Measurements from ENCODE around the gene CSRP1.

CSRP1 gene

GRCh38 chr1:201542309-201543035 is 35.5 kb upstream of the CSRP1 start:
- Histone ChIP-seq H3K9me3 (no peaks in the 10 kb centered on the region), H3K27me3 (ENCODE audit: low read depth) (peaks cover 18% of the 10 kb centered on the region), H3K36me3 (replicated peaks) (no peaks in the 10 kb centered on the region), H3K4me3 (no peak overlapping the region), H3K4me1 (0 out of 2 replicates have a peak, but pooled peaks cover 6% of the 10 kb centered on the region)
- in situ Hi-C loops (cut with MboI; ENCODE audit: low sequenced_read_pairs) = no loop called here
- no peak for DNase-seq (ENCODE audit: low spot score in 2 of 2)

DNA sequence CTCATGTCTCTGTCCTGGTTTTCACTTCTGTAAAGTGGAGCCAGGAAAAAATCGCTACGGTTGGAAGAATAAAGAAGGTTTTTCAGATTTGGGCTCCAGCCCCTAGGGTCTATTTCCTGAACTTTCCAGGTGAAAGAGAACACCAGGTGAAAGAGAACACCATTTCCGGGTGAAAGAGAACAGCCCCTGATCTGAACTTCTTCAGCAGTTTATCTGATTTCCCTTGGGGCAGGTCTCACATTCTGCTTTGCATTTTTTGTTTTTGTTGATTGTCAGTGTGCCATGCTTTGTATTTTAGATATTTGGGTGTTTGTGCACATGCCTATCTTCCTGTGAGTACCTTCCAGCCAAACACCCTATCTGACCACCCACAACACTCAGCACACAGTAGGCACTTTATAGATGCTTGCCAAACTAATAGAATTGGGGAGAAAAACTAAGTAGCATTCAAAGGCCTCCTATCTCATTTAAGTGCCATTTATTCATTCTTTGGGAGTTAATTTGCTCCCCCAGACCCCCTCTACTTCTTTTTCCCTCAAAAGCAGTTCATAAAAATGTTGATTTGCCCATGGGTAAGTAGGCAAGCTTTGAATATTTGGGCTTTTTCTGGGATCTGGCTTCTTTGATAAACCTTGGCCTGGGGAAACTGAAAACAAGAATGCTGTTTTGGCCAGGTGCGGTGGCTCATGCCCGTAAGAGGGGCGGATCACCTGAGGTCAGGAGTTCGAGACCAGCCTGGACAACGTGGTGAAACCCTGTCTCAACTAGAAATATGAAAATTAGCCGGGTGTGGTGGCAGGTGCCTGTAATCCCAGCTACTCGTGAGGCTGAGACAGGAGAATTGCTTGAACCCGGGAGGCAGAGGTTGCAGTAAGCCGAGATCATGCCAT is 34.2 kb upstream of the CSRP1 start:
- in situ Hi-C loops (cut with MboI; ENCODE audit: low sequenced_read_pairs) = no loop called here
- DNase-seq (ENCODE audit: low spot score in 2 of 2) = no peak
- H3K27me3 ChIP-seq (ENCODE audit: low read depth) = peaks cover 20% of the 10 kb centered on the region

GRCh38 chr1:201539561-201540431 is 32.9 kb upstream of the CSRP1 start:
- H3K9me3 ChIP-seq = no peaks in the 10 kb centered on the region
- peak overlapping the region; percentile 35 for H3K4me3 ChIP-seq
- in situ Hi-C loops (cut with MboI; ENCODE audit: low sequenced_read_pairs) = no loop called here
- peaks cover 20% of the 10 kb centered on the region for H3K27me3 ChIP-seq (ENCODE audit: low read depth)
- no peaks in the 10 kb centered on the region for H3K36me3 ChIP-seq (replicated peaks)
- DNase-seq (ENCODE audit: low spot score in 2 of 2) = peak in 1 of 2 experiments; percentile 39
- 0 out of 2 replicates have a peak, but pooled peaks cover 6% of the 10 kb centered on the region for H3K4me1 ChIP-seq

More for the DNA sequence above, 34.2 kb upstream of the CSRP1 start:
- Histone ChIP-seq H3K9me3 (no peaks in the 10 kb centered on the region), H3K4me1 (0 out of 2 replicates have a peak, but pooled peaks cover 6% of the 10 kb centered on the region), H3K36me3 (replicated peaks) (no peaks in the 10 kb centered on the region), H3K4me3 (no peak overlapping the region)

DNA sequence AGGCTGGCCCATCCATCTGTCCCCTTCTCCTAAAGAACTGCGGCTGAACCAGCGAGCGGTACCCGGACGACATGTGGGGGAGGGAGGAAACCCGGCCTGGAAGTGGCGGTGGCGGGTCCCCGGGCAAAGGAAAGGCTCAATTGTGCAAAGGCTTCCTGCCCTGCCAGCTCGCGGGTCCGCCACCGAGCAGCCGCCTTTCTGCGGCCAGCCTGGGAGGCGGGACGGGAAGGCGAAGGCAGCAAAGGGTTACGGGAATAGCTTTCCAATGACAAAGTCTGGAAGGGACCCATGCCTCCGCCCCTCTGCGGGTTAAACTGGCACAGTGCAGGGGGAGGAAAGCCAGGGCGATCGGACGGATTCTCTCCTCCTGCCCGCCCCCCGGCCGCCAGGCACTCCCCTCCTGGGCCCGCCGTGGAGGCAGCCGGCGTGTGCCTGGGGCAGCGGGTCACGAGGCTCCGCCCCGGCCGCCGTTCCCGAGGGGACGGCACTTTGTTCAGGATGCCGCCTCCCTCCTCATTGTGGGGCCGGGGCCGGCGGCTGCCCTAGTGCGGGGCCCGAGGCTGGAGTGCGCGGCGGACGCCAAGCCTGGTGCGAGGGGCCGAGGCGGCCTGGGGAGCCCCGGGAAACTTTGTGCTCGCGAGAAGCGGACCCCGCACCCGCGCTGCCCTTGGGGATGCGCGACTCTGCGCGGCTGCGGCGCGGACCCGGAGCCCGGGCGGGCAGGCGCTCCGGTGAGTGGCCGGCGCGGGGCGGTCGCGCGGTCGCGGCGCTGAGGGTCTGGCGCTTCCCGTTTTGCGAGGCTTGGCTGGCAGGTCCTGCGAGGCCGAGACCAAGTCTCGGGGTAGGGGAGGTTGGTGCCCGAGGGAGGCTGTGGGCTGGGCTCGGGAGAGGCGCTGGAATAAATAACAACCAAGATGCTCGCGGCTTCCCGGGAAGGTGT is 32.0 kb upstream of the CSRP1 start, which contains the start of gene NAV1:
Gene NAV1 (plus strand): TSS at position 516 of the 940 bp plus-strand sequence. CDS start 83,758 bp downstream, outside the sequence.
- no peaks in the 10 kb centered on the region for H3K9me3 ChIP-seq
- H3K4me3 ChIP-seq = peak within 1 kb of the TSS; percentile 35
- 0 out of 2 replicates have a peak, but pooled peaks cover 6% of the 10 kb centered on the region for H3K4me1 ChIP-seq
- H3K36me3 ChIP-seq (replicated peaks) = no peaks in the 10 kb centered on the region
- peaks cover 20% of the 10 kb centered on the region for H3K27me3 ChIP-seq (ENCODE audit: low read depth)
- DNase-seq (ENCODE audit: low spot score in 2 of 2) = peak in 1 of 2 experiments; percentile 69
- in situ Hi-C loops (cut with MboI; ENCODE audit: low sequenced_read_pairs) = no loop called here

GRCh38 chr1:201537891-201538611 is 31.1 kb upstream of the CSRP1 start:
- in situ Hi-C loops (cut with MboI; ENCODE audit: low sequenced_read_pairs) = no loop called here
- no peaks in the 10 kb centered on the region for H3K9me3 ChIP-seq
- no peaks in the 10 kb centered on the region for H3K36me3 ChIP-seq (replicated peaks)
- peaks cover 20% of the 10 kb centered on the region for H3K27me3 ChIP-seq (ENCODE audit: low read depth)
- H3K4me1 ChIP-seq = 0 out of 2 replicates have a peak, but pooled peaks cover 6% of the 10 kb centered on the region
- DNase-seq (ENCODE audit: low spot score in 2 of 2) = no peak
- peak overlapping the region; percentile 35 for H3K4me3 ChIP-seq

GRCh38 chr1:201537467-201537866 is 30.5 kb upstream of the CSRP1 start:
- 0 out of 2 replicates have a peak, but pooled peaks cover 6% of the 10 kb centered on the region for H3K4me1 ChIP-seq
- H3K27me3 ChIP-seq (ENCODE audit: low read depth) = peaks cover 20% of the 10 kb centered on the region
- no peak overlapping the region for H3K4me3 ChIP-seq

GRCh38 chr1:201537028-201537427 is 30.1 kb upstream of the CSRP1 start:
- Histone ChIP-seq H3K4me3 (no peak overlapping the region), H3K9me3 (no peaks in the 10 kb centered on the region), H3K4me1 (peaks cover 6% of the 10 kb centered on the region; the same call in 1 of the 2 replicates), H3K36me3 (replicated peaks) (no peaks in the 10 kb centered on the region), H3K27me3 (ENCODE audit: low read depth) (peaks cover 20% of the 10 kb centered on the region)
- in situ Hi-C loops (cut with MboI; ENCODE audit: low sequenced_read_pairs) = no loop called here
- no peak for DNase-seq (ENCODE audit: low spot score in 2 of 2)

More at GRCh38 chr1:201537467-201537866, 30.5 kb upstream of the CSRP1 start:
- no peaks in the 10 kb centered on the region for H3K9me3 ChIP-seq
- DNase-seq (ENCODE audit: low spot score in 2 of 2) = no peak
- in situ Hi-C loops (cut with MboI; ENCODE audit: low sequenced_read_pairs) = no loop called here
- no peaks in the 10 kb centered on the region for H3K36me3 ChIP-seq (replicated peaks)

GRCh38 chr1:201536558-201536957 is 29.6 kb upstream of the CSRP1 start:
- Histone ChIP-seq H3K36me3 (replicated peaks) (no peaks in the 10 kb centered on the region), H3K9me3 (no peaks in the 10 kb centered on the region), H3K27me3 (ENCODE audit: low read depth) (peaks cover 20% of the 10 kb centered on the region), H3K4me3 (no peak overlapping the region), H3K4me1 (peaks cover 6% of the 10 kb centered on the region; the same call in 1 of the 2 replicates)
- in situ Hi-C loops (cut with MboI; ENCODE audit: low sequenced_read_pairs) = no loop called here
- no peak for DNase-seq (ENCODE audit: low spot score in 2 of 2)

- Histone ChIP-seq H3K27me3 (ENCODE audit: low read depth) (peaks cover 20% of the 10 kb centered on the region), H3K9me3 (no peaks in the 10 kb centered on the region), H3K4me3 (no peak overlapping the region), H3K36me3 (replicated peaks) (no peaks in the 10 kb centered on the region), H3K4me1 (peaks cover 6% of the 10 kb centered on the region; the same call in 1 of the 2 replicates)
- in situ Hi-C loops (cut with MboI; ENCODE audit: low sequenced_read_pairs) = no loop called here
- DNase-seq (ENCODE audit: low spot score in 2 of 2) = no peak
Observed at GRCh38 chr1:201535919-201536245, 29.0 kb upstream of the CSRP1 start.

DNA sequence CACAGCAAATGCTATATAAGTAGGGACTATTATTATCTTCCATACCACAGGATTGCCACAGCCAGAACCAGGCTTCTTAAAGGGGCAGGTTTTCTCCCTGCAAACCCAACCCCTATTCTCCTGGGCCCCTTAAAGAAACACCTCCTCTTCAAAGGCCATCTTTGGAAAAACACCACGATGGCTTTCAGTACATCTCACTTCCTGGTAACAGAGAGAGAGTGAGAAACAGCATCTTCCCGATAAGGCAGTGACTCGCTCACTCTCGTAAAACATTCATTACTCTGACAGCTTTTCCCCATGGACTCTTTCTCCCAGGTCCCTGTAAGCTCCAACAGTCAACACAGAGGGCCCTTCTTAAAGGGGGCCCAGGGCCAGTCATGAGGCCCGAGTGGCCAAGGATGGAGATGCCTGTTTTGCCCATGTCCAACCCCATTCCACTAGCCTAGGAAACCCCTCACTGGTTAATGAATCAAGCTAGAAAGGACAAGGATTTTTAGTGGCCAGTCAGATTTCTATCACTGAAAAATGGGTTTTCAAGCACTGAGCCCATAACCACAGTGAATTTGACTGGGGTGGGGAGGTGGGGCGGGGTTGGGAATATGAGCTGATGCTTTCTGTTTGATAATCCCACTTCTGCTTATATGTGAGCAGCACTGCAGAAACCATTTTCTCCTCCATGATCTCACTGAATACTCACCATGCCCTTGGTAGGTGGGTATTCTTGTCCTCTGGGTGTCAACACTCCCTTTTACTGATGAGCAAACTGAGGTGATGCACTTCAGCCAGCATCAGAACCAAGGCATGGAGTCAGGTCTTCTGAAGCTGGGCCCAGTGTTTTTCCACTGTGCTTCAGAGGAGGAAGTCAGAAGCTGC is 28.4 kb upstream of the CSRP1 start:
- Histone ChIP-seq H3K36me3 (replicated peaks) (no peaks in the 10 kb centered on the region), H3K27me3 (ENCODE audit: low read depth) (peaks cover 18% of the 10 kb centered on the region), H3K4me3 (no peak overlapping the region), H3K9me3 (no peaks in the 10 kb centered on the region), H3K4me1 (peaks cover 6% of the 10 kb centered on the region; the same call in 1 of the 2 replicates)
- in situ Hi-C loops (cut with MboI; ENCODE audit: low sequenced_read_pairs) = no loop called here
- no peak for DNase-seq (ENCODE audit: low spot score in 2 of 2)

DNA sequence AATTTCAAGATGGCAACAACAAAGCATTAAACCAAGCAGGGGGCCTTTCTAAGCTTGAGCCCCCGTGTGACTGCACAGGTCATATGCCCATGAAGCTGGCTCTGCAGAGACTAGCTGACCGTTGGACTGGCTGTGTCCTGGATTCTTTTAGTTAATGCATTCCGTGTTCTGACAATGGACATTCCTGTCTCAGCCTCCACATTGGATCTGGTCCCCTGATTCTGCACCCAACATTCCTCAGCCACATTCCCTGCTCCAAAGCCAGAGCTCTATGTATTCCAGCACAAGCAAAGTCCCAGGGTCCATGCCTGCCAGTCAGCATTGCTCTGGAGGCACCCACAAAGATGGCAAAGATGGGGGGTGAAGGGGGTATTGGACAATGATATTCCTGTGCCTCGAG is 26.9 kb upstream of the CSRP1 start:
- Histone ChIP-seq H3K4me1 (no peaks in the 10 kb centered on the region; the same call in 1 of the 2 replicates), H3K36me3 (replicated peaks) (no peaks in the 10 kb centered on the region), H3K27me3 (ENCODE audit: low read depth) (0 out of 2 replicates have a peak, but pooled peaks cover 8% of the 10 kb centered on the region), H3K4me3 (no peak overlapping the region), H3K9me3 (no peaks in the 10 kb centered on the region)
- DNase-seq (ENCODE audit: low spot score in 2 of 2) = no peak
- in situ Hi-C loops (cut with MboI; ENCODE audit: low sequenced_read_pairs) = no loop called here

Measured in HAP-1 (cell line).